Type B pancreatic cell (in vitro differentiated cells): ENCODE measurements around the gene RAB3C. TPM values are rescaled to one million over a fixed set of nuclear protein-coding genes. Genes with fewer than 3 reads are reported as not detected.

Source experiments
- DNase-seq: peaks from one replicate; pipeline ENCODE4 v3.0.0; 2021; ENCODE audit warnings: mixed read lengths; ENCODE audit not compliant: unreplicated experiment; ENCODE audit errors: extremely low spot score
- H3K27ac Mint-ChIP-seq: 2 replicates; pipeline ENCODE4 v1.8.0; 2021; ENCODE audit warnings: mild to moderate bottlenecking, mixed read lengths
- H3K27me3 Mint-ChIP-seq: 2 replicates; pipeline ENCODE4 v1.8.0; 2021; ENCODE audit warnings: mixed read lengths
- H3K36me3 Mint-ChIP-seq: 2 replicates; pipeline ENCODE4 v1.8.0; 2021; ENCODE audit warnings: mixed read lengths
- H3K4me1 Mint-ChIP-seq: one replicate; pipeline ENCODE4 v1.8.0; 2021; ENCODE audit warnings: mixed read lengths; ENCODE audit not compliant: unreplicated experiment
- H3K4me3 Mint-ChIP-seq: 2 replicates; pipeline ENCODE4 v1.8.0; 2021; ENCODE audit warnings: mild to moderate bottlenecking, mixed read lengths
- H3K9me3 Mint-ChIP-seq: 2 replicates; pipeline ENCODE4 v1.8.0; 2021; ENCODE audit warnings: mixed read lengths
- CTCF ChIP-seq: fragments of 200-600 bp; sonication (generic); conservative IDR thresholded peaks from 2 replicates; pipeline ENCODE4 v1.5.0; 2021; ENCODE audit warnings: antibody characterized with exemption, mild to moderate bottlenecking
- total RNA-seq: library from RNA; stranded (reverse); gene quantifications from 2 replicates; pipeline ENCODE4 v1.2.1, GENCODE V29; 2021; ENCODE audit warnings: low replicate concordance

RAB3C gene
- total RNA-seq, 1 donor from 2014 or later, result 10.1 TPM

GRCh38 chr5:58778888-58779287, 196.0 kb downstream of the RAB3C start:
- Mint-ChIP-seq H3K27me3 (peaks cover 5% of the 10 kb centered on the region), H3K9me3 (no peaks in the 10 kb centered on the region), H3K27ac (no peak overlapping the region), H3K4me3 (no peak overlapping the region), H3K36me3 (no peaks in the 10 kb centered on the region), H3K4me1 (peaks cover 10% of the 10 kb centered on the region)
- no peak for DNase-seq
- TF ChIP-seq CTCF, result no peak

- no peak for TF ChIP-seq CTCF
- Mint-ChIP-seq H3K4me3 (no peak overlapping the region), H3K4me1 (peaks cover 5% of the 10 kb centered on the region), H3K9me3 (no peaks in the 10 kb centered on the region), H3K27me3 (no peaks in the 10 kb centered on the region), H3K27ac (no peak overlapping the region), H3K36me3 (no peaks in the 10 kb centered on the region)
- no peak for DNase-seq
Measured at GRCh38 chr5:58786035-58786434, 203.2 kb downstream of the RAB3C start.

GRCh38 chr5:58786711-58787303, 203.9 kb downstream of the RAB3C start:
- Mint-ChIP-seq H3K4me1 (peaks cover 5% of the 10 kb centered on the region), H3K36me3 (no peaks in the 10 kb centered on the region), H3K4me3 (no peak overlapping the region), H3K27ac (no peak overlapping the region), H3K9me3 (no peaks in the 10 kb centered on the region), H3K27me3 (no peaks in the 10 kb centered on the region)
- no peak for DNase-seq
- no peak for TF ChIP-seq CTCF

- Mint-ChIP-seq H3K9me3 (no peaks in the 10 kb centered on the region), H3K27ac (no peak overlapping the region), H3K27me3 (no peaks in the 10 kb centered on the region), H3K36me3 (no peaks in the 10 kb centered on the region), H3K4me1 (peaks cover 5% of the 10 kb centered on the region), H3K4me3 (no peak overlapping the region)
- DNase-seq, result no peak
- no peak for TF ChIP-seq CTCF
Measured at GRCh38 chr5:58787987-58788386, 205.1 kb downstream of the RAB3C start.

GRCh38 chr5:58793888-58794657, 211.2 kb downstream of the RAB3C start:
- TF ChIP-seq CTCF, result no peak
- DNase-seq, result no peak
- Mint-ChIP-seq H3K27me3 (no peaks in the 10 kb centered on the region), H3K4me1 (peaks cover 8% of the 10 kb centered on the region), H3K36me3 (no peaks in the 10 kb centered on the region), H3K9me3 (no peaks in the 10 kb centered on the region), H3K4me3 (no peak overlapping the region), H3K27ac (no peak overlapping the region)
